ENCODE data around the gene TGM6.

The TGM6 gene

DNA sequence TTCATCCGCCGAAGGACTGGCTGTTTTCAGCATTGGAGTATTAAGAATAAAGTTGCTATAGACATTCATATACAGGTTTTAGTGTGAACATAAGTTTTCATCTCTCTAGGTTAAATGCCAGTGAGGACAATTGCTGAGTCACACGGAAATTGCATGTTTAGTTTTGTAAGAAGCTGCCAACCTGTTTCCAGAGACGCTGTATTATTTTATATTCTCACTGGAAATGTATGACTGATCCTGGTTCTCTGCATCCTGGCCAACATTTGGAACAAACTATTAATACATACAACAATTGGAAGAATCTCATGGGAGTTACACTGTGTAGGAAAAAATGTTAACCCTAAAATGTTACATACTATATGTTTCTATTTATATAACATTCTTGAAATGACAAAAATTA, 16.7 kb upstream of the TGM6 start:
- DNase-seq (ENCODE audit: low read depth): peak; percentile 44

DNA sequence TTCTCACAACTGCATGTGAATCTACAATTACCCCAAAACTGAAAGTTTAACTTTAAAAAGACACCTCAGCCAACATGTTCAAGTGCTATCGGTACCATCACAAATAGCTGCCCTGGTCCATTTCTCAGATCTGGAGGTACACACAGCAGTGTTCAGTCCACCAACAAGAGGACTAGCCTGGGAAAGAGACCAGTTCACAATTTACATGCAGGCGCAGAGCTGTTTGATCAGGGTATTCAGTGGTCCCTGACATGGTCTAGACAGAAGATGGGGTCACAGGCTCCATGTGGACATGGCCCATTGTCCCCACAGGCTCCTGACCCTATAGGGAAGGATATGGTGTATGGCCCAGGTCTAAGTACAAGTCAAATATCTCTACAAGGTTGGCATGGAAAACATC, 15.6 kb upstream of the TGM6 start:
- DNase-seq (ENCODE audit: low read depth): no peak

DNA sequence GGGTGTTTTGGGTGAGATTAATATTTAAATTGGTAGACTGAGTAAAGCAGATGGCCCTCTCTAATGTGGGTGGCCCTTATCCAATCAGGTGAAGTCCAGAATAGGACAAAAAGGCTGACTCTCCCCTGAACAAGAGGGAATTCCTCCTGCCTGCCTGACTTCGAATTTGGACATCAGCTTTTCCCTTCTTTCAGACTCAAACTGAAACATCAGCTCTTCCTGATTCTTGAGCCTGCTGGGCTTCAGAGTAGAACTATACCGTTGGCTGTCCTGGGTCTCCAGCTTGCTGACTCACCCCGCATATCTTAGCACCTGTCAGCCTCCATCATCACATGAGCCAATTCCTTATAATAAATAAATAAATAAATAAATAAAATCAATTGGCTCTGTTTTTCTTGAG, 15.0 kb upstream of the TGM6 start:
- no peak for DNase-seq (ENCODE audit: low read depth)

DNA sequence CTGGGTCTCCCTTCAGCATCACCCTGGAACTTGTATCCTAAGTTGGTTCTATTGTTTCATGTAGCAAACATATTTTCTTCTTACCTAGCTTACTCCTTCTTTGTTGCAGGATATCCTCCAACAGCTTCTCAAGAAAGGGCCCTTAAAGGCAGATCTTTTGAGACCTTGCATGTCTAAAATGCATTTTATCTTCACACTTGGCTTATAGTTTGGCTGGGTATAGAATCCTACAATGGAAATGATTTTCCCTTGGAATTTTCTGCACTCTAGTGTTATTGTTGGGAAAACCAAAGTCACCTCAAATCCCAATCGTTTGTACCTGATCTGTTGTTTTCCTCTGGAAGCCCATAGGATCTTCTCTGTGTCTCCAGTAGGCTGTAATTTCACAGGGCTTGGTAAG, 12.1 kb upstream of the TGM6 start:
- no peak for DNase-seq (ENCODE audit: low read depth)

DNA sequence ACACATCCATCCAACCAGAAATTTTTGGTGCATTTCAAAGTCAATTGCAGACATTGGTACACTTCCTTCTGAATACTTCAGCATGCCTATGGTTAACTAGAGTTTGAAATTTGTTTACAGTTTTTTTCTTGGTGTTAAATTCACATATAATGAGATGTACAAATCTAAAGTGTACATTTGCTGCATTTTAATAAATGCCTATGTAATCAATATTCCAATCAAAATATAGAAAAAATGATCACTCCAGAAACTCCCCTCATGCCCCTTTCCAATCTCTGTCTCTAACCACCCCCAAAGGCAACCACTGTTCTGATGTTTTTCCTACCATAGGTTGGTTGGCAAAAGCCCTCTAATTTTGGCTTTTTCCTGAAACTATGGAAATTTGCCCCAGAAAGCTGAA, 7.6 kb upstream of the TGM6 start:
- no peak for DNase-seq (ENCODE audit: low read depth)

DNA sequence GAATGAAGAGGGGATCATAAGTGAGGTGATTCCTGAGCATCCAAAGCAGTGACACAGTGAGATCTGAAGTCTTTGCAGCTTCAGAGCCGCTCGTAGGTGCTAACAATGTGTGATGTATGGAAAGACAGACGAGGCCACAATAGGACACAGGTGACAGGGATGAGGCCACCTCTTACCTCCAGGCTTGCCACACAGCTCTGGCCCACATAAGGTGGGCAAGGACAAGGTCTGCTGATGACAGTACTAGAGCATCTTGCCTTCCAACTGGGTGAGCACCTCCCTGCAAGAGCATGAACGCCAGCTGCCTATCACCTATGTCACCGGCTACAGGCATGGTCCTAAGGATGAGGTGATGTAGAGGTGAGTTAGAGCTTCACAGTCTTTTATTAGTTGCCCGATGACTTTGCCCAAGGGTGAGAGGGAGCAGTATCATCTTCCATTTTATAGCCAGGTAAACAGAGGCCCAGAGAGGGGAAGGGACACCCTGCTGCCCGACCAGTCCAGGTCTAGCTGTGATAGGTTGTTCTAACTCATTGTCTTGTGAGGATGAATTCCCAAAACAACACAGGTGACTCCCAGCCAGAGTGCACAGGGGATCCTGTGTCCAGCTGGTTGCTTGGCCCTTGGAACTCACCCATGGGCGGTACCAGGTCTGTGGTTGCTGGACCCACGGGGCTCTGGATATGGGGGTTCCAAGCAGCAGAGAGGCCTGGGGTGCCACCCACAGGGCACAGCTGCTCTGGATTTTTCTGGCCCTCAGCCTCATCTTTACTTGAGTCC, 6.2 kb upstream of the TGM6 start:
- DNase-seq (ENCODE audit: low read depth): no peak

DNA sequence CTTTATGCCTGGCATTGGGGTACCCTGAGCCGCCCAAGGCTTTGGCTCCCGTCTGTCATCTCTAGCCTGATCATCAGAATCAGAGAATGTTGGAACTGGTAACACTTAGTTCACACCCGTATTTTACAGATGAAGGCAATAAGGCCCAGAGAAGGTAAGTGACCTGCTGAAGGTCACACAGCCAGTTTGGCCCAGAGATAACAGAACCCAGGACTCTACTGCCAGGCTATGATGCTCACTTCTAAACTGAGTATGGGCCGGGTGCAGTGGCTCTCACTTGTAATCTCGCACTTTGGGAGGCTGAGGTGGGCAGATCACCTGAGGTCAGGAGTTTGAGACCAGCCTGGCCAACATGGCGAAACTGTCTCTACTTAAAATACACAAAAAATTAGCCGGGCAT, 1.8 kb upstream of the TGM6 start:
- DNase-seq (ENCODE audit: low read depth): no peak

DNA sequence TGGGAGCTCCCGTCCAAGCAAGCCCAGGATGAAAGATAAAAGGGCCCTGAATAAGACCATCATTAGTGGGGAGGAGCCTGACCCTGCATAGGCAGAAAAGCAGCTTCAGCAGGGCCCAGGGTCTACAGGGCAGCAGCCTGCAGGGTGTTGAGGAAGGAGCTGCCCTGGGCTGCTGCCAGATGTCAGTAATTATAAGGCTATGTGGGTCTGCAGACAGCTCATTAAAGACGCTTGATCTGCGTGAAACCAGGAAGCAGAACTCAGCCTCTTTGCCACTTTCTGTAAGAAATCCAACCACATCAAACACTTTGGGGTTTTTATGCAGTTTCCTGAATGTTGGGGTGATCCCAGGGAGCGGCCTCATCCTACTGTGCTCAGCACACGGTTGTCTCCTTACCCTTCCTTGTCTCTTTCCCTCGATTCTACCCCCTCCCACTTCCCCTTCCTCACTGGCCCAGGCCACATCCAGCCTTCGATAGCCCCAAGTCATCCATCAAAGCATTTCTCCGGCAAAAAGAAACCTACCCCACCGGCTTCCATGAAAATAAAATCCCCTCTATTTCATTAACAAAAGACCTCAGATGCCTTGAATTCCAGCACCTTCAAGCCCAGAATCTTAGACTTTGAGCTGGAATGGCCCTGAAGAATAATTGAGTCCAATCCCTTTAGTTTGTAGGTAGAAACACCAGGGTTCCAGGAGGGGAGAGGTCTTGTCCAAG, 1.0 kb upstream of the TGM6 start:
- DNase-seq (ENCODE audit: low read depth): no peak

DNA sequence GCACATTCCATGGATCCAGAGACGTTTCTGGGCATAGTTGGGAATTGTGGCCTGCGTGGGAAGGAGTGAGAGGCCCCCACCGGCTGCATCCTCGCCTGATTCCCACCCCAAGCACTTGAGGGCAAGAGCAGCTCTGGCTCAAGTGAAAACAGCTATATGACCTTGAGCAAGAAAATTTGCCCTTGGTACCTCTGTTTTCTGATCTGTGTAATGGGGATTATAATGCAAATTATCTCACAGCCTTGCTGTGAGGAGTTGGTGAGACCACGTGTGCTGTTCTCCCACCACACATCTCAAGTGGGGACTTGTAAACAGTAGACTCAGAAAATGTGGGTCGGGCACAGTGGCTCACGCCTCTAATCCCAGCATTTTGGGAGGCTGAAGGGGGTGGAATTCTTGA, 602 bp downstream of the TGM6 start:
- DNase-seq (ENCODE audit: low read depth): no peak

DNA sequence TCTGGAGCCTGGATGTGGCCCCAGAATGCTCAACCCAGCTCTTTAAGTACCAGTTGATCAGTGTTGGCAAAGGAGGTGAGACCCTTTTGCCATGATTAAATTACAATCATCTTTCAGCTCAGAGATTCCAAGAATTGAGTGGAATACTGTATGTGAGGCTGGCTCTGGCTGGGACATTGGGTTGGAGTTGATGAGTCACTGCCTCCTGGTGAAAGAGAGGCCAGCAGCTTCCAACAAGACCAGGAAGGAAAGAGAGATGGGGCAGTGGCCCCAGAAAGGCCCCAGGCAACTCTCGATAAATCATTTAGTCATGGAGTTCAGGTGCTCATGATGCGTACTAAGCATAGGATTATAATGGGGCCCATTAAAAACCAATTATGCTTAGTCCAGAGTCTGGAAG, 2.1 kb downstream of the TGM6 start:
- no peak for DNase-seq (ENCODE audit: low read depth)

DNA sequence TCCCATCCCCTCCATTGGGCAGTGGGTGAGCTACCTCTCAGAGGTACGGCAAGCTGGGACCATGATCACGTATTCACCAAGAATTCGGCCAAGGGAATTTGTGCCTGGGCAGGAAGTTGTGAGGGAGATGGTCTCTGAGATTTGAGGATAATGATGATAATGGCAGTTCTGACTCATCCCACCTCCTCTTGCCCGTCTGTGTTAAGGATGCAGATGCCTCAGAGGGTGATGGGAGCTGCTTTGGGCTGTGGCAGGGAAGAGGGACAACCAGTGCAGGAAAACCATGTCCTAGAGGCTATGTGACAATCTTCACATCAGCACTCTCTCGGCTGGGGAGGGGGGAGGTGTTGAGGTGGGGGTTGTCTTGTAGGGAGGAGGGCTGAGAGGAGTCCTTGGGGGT, 4.3 kb downstream of the TGM6 start:
- no peak for DNase-seq (ENCODE audit: low read depth)

DNA sequence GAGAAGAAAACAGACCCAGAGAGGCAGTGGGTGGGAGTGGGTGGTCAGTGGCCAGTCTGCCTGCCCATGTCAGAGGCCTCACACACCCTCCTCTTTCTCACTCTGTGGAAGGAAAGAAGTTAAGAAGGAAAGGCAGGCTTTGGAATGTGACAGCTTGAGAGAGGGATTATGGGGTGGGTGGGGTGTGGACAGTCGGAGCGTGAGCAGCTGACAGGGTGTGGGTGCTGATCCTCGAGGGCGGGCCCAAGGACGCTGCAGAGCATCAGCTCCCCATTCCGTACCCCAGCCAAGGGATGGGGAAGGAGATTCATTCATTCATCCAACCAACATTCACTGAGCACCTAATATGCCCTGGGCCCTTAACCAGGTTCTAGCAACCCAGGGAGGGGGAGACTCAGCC, 4.8 kb downstream of the TGM6 start:
- DNase-seq (ENCODE audit: low read depth): no peak

DNA sequence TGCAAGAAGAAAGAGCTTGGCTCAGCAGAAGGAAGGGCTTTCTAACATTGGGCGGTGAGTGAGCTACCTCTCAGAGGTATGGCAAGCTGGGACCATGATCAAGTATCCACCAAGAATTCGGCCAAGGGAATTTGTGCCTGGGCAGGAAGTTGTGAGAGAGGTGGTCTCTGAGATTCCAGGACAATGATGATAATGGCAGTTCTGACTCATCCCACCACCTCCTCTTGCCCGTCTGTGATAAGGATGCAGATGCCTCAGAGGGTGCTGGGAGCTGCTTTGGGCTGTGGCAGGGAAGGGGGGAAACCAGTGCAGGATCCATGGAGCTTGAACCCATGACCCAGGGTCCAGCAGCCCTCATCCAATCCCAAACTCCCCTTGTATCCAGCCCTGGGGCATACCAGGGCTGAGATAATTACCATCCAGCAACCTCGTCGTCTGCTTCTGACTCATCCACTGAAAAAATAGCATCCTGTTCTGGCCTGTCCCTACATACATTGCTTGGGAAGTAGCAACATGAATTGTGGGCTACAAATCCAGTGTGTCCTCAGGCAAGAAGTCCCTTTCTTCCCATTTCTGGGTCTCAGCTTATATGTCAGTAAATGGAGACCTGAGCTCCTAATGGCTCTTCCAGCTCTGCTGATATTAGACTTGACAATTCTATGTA, 5.9 kb downstream of the TGM6 start:
- no peak for DNase-seq (ENCODE audit: low read depth)

DNA sequence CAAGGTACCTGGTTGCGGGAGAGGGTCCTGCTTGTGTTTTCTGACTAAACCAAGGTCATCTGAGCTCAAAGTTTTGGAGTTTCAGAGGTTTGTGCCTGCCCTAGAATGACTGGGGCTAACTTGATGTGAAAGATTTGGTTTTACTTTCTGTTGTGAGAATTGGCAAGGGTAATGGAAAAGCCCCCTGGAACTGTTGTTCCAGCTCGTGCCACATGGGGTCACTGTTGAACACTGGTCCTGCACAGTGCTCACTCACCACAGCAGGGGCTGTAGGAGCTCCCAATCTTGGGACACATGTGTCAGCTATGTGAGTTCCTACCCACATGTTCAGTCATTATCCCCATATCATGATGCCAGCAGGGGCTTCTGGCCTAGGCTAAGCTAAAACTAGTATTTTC, 6.5 kb downstream of the TGM6 start:
- no peak for DNase-seq (ENCODE audit: low read depth)

DNA sequence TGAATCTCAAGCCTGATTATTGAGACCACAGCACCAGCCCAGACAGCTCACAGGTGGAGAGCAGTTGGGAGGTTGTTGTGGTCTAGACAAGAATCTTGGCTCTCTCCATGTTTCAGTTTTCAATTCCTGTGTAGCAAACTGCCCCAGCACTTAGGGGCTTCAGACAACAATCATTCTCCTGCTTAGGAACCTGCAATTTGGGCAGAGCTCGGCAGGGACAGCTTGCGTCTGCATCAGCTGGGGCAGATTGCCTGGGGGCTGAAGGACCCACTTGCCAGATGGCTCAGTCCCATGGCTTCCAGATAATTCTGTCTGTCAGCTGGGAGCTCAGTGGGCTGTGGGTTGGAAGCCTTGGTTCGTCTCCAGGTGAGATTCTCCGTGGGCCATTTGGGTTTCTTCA, 6.9 kb downstream of the TGM6 start:
- no peak for DNase-seq (ENCODE audit: low read depth)

DNA sequence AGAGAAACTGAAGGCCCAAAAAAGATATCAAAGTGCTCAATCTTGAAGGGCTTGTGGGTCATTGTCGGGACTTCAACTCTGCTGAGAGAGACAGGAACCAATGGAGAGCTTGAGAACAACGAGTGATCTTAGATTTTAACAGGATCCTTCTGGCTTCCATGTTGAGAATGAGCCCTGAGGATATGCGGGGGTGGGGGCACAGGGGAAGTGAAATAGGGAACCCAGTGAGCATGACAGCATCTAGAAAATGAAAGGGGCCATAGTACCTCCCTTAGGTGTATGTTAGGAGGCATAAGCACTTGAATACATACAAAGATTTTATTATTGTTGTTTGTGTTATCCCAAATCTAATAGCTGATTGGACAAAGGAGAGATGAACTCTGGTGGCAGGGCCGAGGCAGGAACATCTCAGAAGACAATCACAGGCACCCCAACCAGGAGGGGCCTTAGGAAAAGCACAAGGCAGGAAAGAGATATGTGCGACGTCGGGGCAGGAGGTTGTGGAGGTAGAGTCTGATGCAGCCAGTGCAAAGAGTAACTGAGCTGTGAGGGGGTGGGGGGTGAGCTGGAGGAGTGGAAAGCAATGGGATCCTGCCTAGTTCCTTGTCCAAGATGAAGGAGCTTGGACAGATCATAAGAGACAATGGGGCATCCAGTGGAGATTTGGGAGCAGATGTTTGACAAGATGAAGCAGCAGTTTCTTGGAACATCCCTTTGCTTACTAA, 10.4 kb downstream of the TGM6 start:
- no peak for DNase-seq (ENCODE audit: low read depth)

DNA sequence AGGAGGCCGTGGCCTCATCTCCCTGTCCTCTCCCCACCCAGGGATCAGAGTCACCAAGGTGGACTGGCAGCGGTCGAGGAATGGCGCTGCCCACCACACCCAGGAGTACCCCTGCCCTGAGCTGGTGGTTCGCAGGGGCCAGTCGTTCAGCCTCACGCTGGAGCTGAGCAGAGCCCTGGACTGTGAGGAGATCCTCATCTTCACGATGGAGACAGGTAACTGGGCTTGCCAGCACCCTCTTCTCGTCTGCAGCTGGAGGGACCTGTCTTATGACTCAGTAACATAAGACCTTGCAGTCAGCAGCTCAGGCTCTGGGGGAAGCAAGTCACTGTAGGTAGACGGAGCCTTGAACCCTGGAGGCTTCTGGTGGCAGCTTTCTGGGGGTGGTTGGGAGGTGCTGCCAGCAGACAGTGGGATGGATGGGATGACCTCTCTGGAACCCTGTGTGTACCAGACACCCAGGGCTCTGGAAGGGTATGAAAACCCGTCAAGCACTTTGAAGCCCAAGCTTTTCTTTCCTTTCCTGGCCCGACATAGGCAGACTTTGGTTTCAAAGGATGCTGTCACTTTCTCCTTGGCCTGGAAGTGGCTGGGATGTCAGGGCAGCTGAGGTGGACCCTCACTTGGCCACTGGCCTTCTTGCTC, 13.8 kb downstream of the TGM6 start:
- no peak for DNase-seq (ENCODE audit: low read depth)

DNA sequence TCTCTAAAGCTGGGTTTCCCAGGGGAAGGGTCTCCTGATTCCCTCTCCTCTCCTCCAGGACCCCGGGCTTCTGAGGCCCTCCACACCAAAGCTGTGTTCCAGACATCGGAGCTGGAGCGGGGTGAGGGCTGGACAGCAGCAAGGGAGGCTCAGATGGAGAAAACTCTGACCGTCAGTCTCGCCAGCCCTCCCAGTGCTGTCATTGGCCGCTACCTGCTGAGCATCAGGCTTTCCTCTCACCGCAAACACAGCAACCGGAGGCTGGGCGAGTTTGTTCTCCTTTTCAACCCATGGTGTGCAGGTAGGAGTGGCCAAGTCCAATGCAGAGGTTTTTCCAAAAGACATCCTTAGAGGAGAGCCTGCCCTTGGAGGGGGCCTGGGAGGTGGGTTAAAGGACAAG, 14.4 kb downstream of the TGM6 start:
- DNase-seq (ENCODE audit: low read depth): no peak

DNA sequence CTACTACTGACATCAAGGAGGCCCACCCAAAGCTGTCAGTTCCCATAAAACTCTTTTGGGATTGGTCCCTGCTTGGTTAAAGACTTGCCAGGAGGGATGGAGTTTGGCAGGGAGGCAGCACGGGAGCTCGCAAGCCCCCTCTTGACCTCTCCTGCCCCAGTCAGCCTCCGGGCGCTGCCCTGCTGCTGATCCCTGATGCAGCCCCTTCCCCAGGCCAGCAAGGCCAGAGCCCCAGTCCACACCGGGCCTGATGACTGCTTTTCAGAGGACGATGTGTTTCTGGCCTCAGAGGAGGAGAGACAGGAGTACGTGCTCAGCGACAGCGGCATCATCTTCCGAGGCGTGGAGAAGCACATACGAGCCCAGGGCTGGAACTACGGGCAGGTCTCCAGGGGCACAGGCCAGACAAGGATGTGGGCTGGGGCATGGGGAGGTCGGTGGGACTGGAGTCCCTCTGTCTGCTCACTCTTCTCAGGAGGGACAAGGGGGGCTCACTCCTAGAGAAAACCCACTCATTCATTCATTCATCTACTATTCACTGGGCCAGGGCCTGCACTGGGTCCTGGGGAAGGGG, 15.6 kb downstream of the TGM6 start:
- DNase-seq (ENCODE audit: low read depth): no peak

DNA sequence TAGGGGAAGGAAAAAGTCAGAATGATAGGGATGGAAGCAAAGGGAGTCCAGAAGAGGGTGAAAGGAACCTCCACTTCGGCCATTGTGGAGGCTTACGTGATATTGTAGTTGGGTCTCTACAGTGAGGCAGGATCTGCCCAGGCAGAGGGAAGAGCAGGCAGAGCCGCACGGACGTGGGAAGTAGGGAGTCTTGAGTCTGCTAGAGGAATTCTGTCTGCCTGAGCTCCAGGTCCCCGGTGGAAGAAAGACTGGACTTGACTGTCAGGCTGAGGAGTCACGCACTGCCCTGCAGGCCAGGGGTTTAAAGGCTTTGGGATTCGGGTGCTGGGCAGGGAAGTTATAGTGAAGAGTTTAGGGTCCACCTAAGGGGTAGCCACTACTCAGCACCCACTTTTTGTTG, 16.4 kb downstream of the TGM6 start:
- no peak for DNase-seq (ENCODE audit: low read depth)

DNA sequence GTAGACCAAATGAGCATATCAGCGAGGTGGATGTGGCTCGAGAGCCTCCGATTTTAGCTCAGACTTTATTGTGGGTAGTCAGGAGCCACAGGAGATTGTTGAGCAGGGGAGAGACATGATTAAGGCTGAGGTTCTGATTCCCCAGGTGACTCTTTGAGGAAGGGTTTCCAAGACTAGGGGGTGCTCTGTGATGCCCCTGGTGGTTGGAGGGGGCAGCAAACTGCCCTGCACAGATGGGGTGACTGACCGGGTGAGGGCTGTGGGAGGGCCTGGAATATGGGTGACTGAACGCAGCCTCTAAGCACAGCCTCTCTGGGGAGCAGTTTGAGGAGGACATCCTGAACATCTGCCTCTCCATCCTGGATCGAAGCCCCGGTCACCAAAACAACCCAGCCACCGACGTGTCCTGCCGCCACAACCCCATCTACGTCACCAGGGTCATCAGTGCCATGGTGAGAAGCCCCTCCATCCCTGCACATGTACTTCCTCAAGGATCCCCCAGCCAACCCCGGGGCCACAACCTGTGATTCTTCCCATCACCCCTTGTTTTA, 17.0 kb downstream of the TGM6 start:
- no peak for DNase-seq (ENCODE audit: low read depth)

DNA sequence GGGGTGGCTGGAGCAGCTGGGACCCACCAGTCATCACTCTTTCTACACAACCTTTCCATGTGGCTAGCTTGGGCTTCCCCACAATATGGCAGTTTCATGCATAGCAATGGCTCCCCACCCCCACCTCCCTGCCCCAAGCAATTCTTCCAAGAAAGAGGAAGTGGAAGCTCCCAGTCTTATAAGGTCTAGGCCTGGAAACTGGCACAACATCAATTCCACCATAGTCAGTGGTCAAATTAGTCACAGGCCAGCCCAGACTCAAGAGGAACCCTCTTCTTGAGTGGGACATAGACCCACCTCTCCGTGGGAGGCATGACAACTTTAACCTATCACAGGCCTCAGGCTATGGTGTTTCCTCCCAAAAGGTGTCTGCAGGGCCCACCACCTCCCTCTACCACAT, 17.7 kb downstream of the TGM6 start:
- no peak for DNase-seq (ENCODE audit: low read depth)
